Endodermal cell (in vitro differentiated cells): ENCODE results near the gene CD86. TPM values are rescaled to one million over a fixed set of nuclear protein-coding genes. Genes with fewer than 3 reads are reported as not detected.

Experiments
- DNase-seq: peaks from one replicate; pipeline ENCODE4 v3.0.0-alpha.2; 2017
- H3K27ac ChIP-seq: 2 replicates; pipeline ENCODE4 v1.5.1; 2013; ENCODE audit warnings: mild to moderate bottlenecking, low read depth, low read length, moderate library complexity
- H3K27me3 ChIP-seq: 2 replicates; pipeline ENCODE4 v1.6.1; 2013; ENCODE audit warnings: mild to moderate bottlenecking, low read length, moderate library complexity; ENCODE audit not compliant: insufficient read depth, control insufficient read depth, poor library complexity, severe bottlenecking
- H3K36me3 ChIP-seq: 2 replicates; pipeline ENCODE4 v1.7.0; 2013; ENCODE audit warnings: mild to moderate bottlenecking, low read length, moderate library complexity; ENCODE audit not compliant: control insufficient read depth, insufficient read depth
- H3K4me1 ChIP-seq: one replicate; pipeline ENCODE4 v1.7.0; 2013; ENCODE audit warnings: low read length; ENCODE audit not compliant: control insufficient read depth, insufficient read depth
- H3K4me3 ChIP-seq: 2 replicates; pipeline ENCODE4 v1.5.1; 2013; ENCODE audit warnings: mild to moderate bottlenecking, low read length, moderate library complexity
- H3K9ac ChIP-seq: 2 replicates; pipeline ENCODE4 v1.6.1; 2013; ENCODE audit warnings: mild to moderate bottlenecking, low read length, moderate library complexity; ENCODE audit not compliant: poor library complexity, severe bottlenecking; ENCODE audit errors: extremely low read depth
- H3K9me3 ChIP-seq: 2 replicates; pipeline ENCODE4 v1.6.1; 2013; ENCODE audit warnings: mild to moderate bottlenecking, low read length, moderate library complexity; ENCODE audit not compliant: control insufficient read depth
- H3K27ac Mint-ChIP-seq: 2 replicates; pipeline ENCODE4 v1.8.0; 2020; ENCODE audit warnings: mixed read lengths
- H3K27me3 Mint-ChIP-seq: 2 replicates; pipeline ENCODE4 v1.8.0; 2021; ENCODE audit warnings: mild to moderate bottlenecking, mixed read lengths; ENCODE audit not compliant: insufficient read depth
- H3K36me3 Mint-ChIP-seq: 2 replicates; pipeline ENCODE4 v1.8.0; 2020; ENCODE audit warnings: low read depth, mixed read lengths
- H3K4me1 Mint-ChIP-seq: 2 replicates; pipeline ENCODE4 v1.8.0; 2020; ENCODE audit warnings: mixed read lengths
- H3K4me3 Mint-ChIP-seq: 2 replicates; pipeline ENCODE4 v1.8.0; 2020; ENCODE audit warnings: mild to moderate bottlenecking, moderate library complexity, mixed read lengths
- H3K9me3 Mint-ChIP-seq: 2 replicates; pipeline ENCODE4 v1.8.0; 2020; ENCODE audit warnings: mild to moderate bottlenecking, mixed read lengths
- CTCF ChIP-seq: fragments of 200-600 bp; sonication (generic); conservative IDR thresholded peaks from 2 replicates; pipeline ENCODE4 v1.5.0; 2021; ENCODE audit warnings: antibody characterized with exemption, mild to moderate bottlenecking
- WGBS, 2 experiments: methylation state at CpG; one replicate each; pipeline versions ENCODE4 v1.1.5 to v1.1.7; 2013; ENCODE audit warnings: missing lambda C conversion rate in 2 of 2, mixed read lengths in 1 of 2; ENCODE audit not compliant: insufficient coverage in 1 of 2, insufficient read length in 1 of 2; 5-methylcytosine and 5-hydroxymethylcytosine counted together
- total RNA-seq, 2 donors: library from RNA; stranded (reverse); fragmentation: NEBNext Ultra II Directional in 1 of 2; extraction: Animal tissue kit (Norgen Biotek cat#: 25700) in 1 of 2; gene quantifications; 2 replicates in 1 of 2; 3 replicates in 1 of 2; pipeline ENCODE4 v1.2.1, GENCODE V29; 2021

Gene CD86
- total RNA-seq, 2 donors from 2014 or later = not detected

GRCh38 chr3:122097141-122097540, 42.0 kb downstream of the CD86 start:
- H3K27ac ChIP-seq = no peak overlapping the region
- no peak for TF ChIP-seq CTCF
- Mint-ChIP-seq H3K9me3 (no peaks in the 10 kb centered on the region), H3K27me3 (no peaks in the 10 kb centered on the region), H3K36me3 (no peaks in the 10 kb centered on the region), H3K4me3 (no peak overlapping the region), H3K4me1 (no peaks in the 10 kb centered on the region), H3K27ac (no peak overlapping the region)
- no peaks in the 10 kb centered on the region for H3K27me3 ChIP-seq
- no peak for DNase-seq
- no peaks in the 10 kb centered on the region for H3K4me1 ChIP-seq
- H3K36me3 ChIP-seq = no peaks in the 10 kb centered on the region
- 86 to 100% methylated on average over 2 to 3 of the region's 3 CpGs for WGBS, 2 experiments
- H3K9ac ChIP-seq = no peak overlapping the region
- H3K9me3 ChIP-seq = no peaks in the 10 kb centered on the region
- H3K4me3 ChIP-seq = no peak overlapping the region

GRCh38 chr3:122098611-122099010, 43.4 kb downstream of the CD86 start:
- H3K4me1 ChIP-seq = no peaks in the 10 kb centered on the region
- no peaks in the 10 kb centered on the region for H3K9me3 ChIP-seq
- H3K36me3 Mint-ChIP-seq = no peaks in the 10 kb centered on the region
- H3K27ac Mint-ChIP-seq = no peak overlapping the region
- H3K4me3 Mint-ChIP-seq = no peak overlapping the region
- H3K27ac ChIP-seq = no peak overlapping the region
- no peak for DNase-seq
- no peaks in the 10 kb centered on the region for H3K9me3 Mint-ChIP-seq
- TF ChIP-seq CTCF = no peak
- no peaks in the 10 kb centered on the region for H3K27me3 ChIP-seq
- no peaks in the 10 kb centered on the region for H3K4me1 Mint-ChIP-seq
- WGBS, 2 experiments = 98% methylated on average over 2 of the region's 2 CpGs; no CpG with 5 or more reads in 1 of the 2 experiments
- no peaks in the 10 kb centered on the region for H3K36me3 ChIP-seq
- no peak overlapping the region for H3K4me3 ChIP-seq
- no peaks in the 10 kb centered on the region for H3K27me3 Mint-ChIP-seq
- H3K9ac ChIP-seq = no peak overlapping the region

GRCh38 chr3:122099255-122099654, 44.1 kb downstream of the CD86 start:
- no peak for DNase-seq
- H3K27me3 ChIP-seq = no peaks in the 10 kb centered on the region
- Mint-ChIP-seq H3K27me3 (no peaks in the 10 kb centered on the region), H3K9me3 (no peaks in the 10 kb centered on the region), H3K36me3 (no peaks in the 10 kb centered on the region), H3K4me3 (no peak overlapping the region), H3K27ac (no peak overlapping the region), H3K4me1 (no peaks in the 10 kb centered on the region)
- 98 to 100% methylated on average over 2 of the region's 2 CpGs for WGBS, 2 experiments
- H3K27ac ChIP-seq = no peak overlapping the region
- H3K9ac ChIP-seq = no peak overlapping the region
- no peaks in the 10 kb centered on the region for H3K36me3 ChIP-seq
- H3K9me3 ChIP-seq = no peaks in the 10 kb centered on the region
- H3K4me1 ChIP-seq = no peaks in the 10 kb centered on the region
- no peak overlapping the region for H3K4me3 ChIP-seq
- TF ChIP-seq CTCF = no peak
